Heart right ventricle (tissue), 16 donors: ENCODE measurements around the gene GIPC3. TPM values are rescaled to one million over a fixed set of nuclear protein-coding genes. Genes with fewer than 3 reads are reported as not detected.

Source experiments
- ATAC-seq, 8 donors: fragments of 200-7000 bp; cut with Tn5 transposase; one replicate each; pipeline ENCODE4 v1.9.1; 2020; ENCODE audit warnings: mild to moderate bottlenecking in 8 of 8, moderate library complexity in 8 of 8, moderate number of reproducible peaks in 1 of 8
- DNase-seq, 2 donors: peaks; one replicate each; pipeline ENCODE4 v3.0.0-alpha.2; 2020
- H3K27ac ChIP-seq, 10 donors: fragments of 200-600 bp; sonication (generic) in 2 of 10; one replicate each; pipeline versions ENCODE4 v1.5.0 to v1.8.0; 2020 to 2022; ENCODE audit warnings: mild to moderate bottlenecking in 3 of 10
- H3K27me3 ChIP-seq, 7 donors: fragments of 200-600 bp; one replicate each; pipeline ENCODE4 v1.8.0; 2021 to 2022; ENCODE audit warnings: mild to moderate bottlenecking in 2 of 7
- H3K36me3 ChIP-seq, 9 donors: fragments of 200-600 bp; sonication (generic) in 1 of 9; one replicate each; pipeline versions ENCODE4 v1.5.0 to v1.8.0; 2020 to 2022; ENCODE audit warnings: mild to moderate bottlenecking in 2 of 9
- H3K4me1 ChIP-seq, 9 donors: fragments of 200-600 bp; sonication (generic) in 1 of 9; one replicate each; pipeline versions ENCODE4 v1.5.0 to v1.8.0; 2020 to 2022; ENCODE audit warnings: mild to moderate bottlenecking in 4 of 9
- H3K4me3 ChIP-seq, 10 donors: fragments of 200-600 bp; sonication (generic) in 2 of 10; one replicate each; pipeline versions ENCODE4 v1.5.0 to v1.8.0; 2020 to 2022; ENCODE audit warnings: mild to moderate bottlenecking in 7 of 10, moderate library complexity in 2 of 10
- H3K9me3 ChIP-seq, 11 donors: fragments of 200-600 bp in 10 of 11; sonication (generic) in 2 of 11; one replicate each; pipeline versions ENCODE4 v1.5.0 to v1.8.0; 2013 to 2022; ENCODE audit warnings: mild to moderate bottlenecking in 2 of 11, control low read depth in 1 of 11, moderate library complexity in 1 of 11
- CTCF ChIP-seq, 9 donors: fragments of 200-600 bp; sonication (generic) in 2 of 9; IDR thresholded peaks; one replicate each; pipeline versions ENCODE4 v1.5.0 to v1.8.0; 2021 to 2022; ENCODE audit warnings: antibody characterized with exemption in 9 of 9, mild to moderate bottlenecking in 5 of 9, moderate library complexity in 1 of 9
- WGBS, 2 donors: extraction: QIAGEN DNeasy Blood & Tissue Kit; methylation state at CpG; one replicate each; pipeline ENCODE4 v1.1.7; 2013; ENCODE audit warnings: inconsistent platforms in 1 of 2; 5-methylcytosine and 5-hydroxymethylcytosine counted together
- intact Hi-C, 10 donors: fragments of 100-400 bp; cut with DNase I; formaldehyde crosslinking; loops; one replicate each; pipeline versions ENCODE4 v1.11.1 to v1.14.2; 2022
- long read RNA-seq, 3 donors: library from polyadenylated mRNA; unstranded; transcript quantifications; one replicate each; pipeline ENCODE4 v2.0.0, GENCODE V29; 2020 to 2021
- polyA plus RNA-seq, 2 donors: library from polyadenylated mRNA; stranded (reverse); fragments of 200-250 nt; gene quantifications; one replicate each; pipeline ENCODE4 v1.2.3, GENCODE V29; 2013
- total RNA-seq, 10 donors: library from RNA; stranded (reverse); fragmentation: NEBNext Ultra II Directional in 3 of 10; extraction: Animal tissue kit (Norgen Biotek cat#: 25700) in 3 of 10; gene quantifications; one replicate each; pipeline versions ENCODE4 v1.2.1 to v1.2.4, GENCODE V29; 2021 to 2023
- donor health status: Arrhythmogenic right ventricular cardiomyopathy.
- donor health status: ischemic (EF 13 %, LVEDD 7.1; RV severe dilation, severe dysfunction).
- donor health status: healthy with polysubstance abuse.
- donor health status: DM: no; HTN: yes; CAD: no.
- donor health status: DM: no; HTN: no; CAD: no.
- donor health status: ischemic (EF 25% LVEDD 6.9; RV normal size, moderate dysfunction).
- donor health status: ischemic (EF 25% LVEDD 5.7; RV mildly dilated, moderate dysfunction).
- donor health status: healthy.
- donor health status: DM: yes; HTN: yes; CAD: no.
- donor health status: Ischemic cardiomyopathy.
- donor health status: ischemic (EF 35%, LVEDD 5.7; RV mildly dilated, moderate dysfunction).
- donor health status: nonischemic (EF 11% LVEDD 7.7; RV severe dilation, severe dysfunction).
- donor health status: DM: yes; HTN: yes; CAD: no.
- donor health status: PGD.
- donor health status: ischemic (EF 29% LVEDD 5.4; RV normal size, mild dysfunction).
- donor health status: nonischemic (EF 23%, LVEDD 6.1; RV moderate dilation, normal function).

The GIPC3 gene
- total RNA-seq (1 to 10 TPM; 1.3 to 2.8 (median 2.1) TPM), polyA plus RNA-seq (1 to 10 TPM in 1 of 2 donors, under 1 TPM in 1; 0.90 to 2.4 TPM)
- long read RNA-seq, donor 1: 0 reads
- long read RNA-seq, donor 2, partial matches to known transcripts: 0 of 1 reads
- long read RNA-seq, donor 2, other reads (novel, unspliced or antisense): 1 of 1 reads
- long read RNA-seq, donor 3: 0 reads

DNA sequence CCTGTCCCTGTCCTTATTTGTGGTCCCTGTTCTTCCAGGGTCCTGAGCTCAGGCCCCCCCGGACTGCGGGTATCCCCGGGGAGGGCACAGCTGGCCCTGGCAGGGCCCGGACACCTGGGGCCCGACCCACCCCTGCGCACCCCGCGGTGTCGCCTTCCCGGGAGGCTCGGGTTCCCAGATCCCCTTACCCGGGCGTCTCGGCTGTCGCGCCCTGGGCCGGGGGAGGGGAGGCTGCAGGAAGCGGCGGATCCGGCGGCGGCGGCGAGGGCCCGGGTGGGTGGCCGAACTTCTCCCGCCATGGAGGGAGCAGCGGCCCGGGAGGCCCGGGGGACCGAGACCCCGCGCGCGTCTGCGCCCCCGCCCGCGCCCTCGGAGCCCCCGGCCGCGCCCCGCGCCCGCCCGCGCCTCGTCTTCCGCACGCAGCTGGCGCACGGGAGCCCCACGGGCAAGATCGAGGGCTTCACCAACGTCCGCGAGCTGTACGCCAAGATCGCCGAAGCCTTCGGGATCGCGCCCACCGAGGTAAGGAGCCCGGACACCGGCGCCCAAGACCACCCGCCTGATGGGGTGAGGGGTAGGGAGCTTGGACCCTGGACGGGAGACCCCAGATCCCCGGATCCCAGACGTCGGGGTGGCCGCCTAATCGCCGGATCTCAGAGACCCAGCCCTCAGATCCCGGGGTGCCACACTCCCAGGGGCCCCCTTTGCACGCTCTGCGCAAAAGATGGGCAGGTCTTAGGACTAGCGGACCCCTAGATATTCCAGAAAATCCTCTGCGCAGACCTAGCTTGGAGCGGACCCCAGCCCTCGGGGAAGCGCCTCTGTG, at the start of gene GIPC3:
GIPC3 (plus strand) TSS at position 178 of the 826 bp plus-strand sequence; CDS start at position 298, 120 bp downstream.
- peaks cover 0 to 5% (median 0%) of the 10 kb centered on the region in 9 donors for H3K36me3 ChIP-seq
- H3K9me3 ChIP-seq: no peaks in the 10 kb centered on the region
- peaks cover 11 to 33% (median 21%) of the 10 kb centered on the region in 7 donors for H3K27me3 ChIP-seq
- peak in 2 of 8 donors; percentile 11 to 20 for ATAC-seq
- intact Hi-C loops: loop anchor here in 6 of 10 donors (1.0 to 2.0 kb wide), 2 partner anchors 33 kb away; no protein-coding TSS in a partner anchor
- no peak for TF ChIP-seq CTCF (IDR thresholded peaks at IDR 0.05)
- H3K4me3 ChIP-seq: peak within 1 kb of the TSS; percentile 12 to 62 (median 54)
- H3K4me1 ChIP-seq: peaks cover 0 to 20% (median 11%) of the 10 kb centered on the region in 9 donors
- 4 to 5% methylated on average over 73 to 81 of the region's 84 CpGs for WGBS, 2 donors
- peak within 1 kb of the TSS in 8 of 10 donors; percentile 11 to 75 (median 26) for H3K27ac ChIP-seq
- DNase-seq: no peak

DNA sequence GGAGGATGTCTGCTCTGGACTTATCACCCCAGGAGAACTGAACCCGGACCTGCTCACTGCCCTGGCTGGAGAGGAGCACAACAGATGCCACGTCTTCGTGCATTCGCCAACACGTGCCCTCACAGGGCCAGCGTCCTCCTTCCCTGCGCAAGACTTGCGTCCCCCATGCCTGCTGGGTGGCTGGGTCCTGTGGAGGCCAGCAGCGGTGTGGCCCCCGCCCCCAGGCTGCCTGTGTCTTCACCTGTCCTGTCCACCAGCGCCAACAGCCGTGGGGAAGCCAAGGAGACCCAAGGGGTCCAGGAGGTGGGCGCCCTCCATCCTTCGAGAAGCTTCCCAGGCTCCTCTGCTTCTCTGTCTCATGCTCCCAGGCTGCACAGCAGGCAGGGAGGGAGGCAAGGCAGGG, 49.7 kb upstream of the GIPC3 start:
- Histone ChIP-seq H3K4me1 (peaks cover 0 to 13% (median 0%) of the 10 kb centered on the region in 9 donors), H3K9me3 (peaks cover 0 to 4% (median 0%) of the 10 kb centered on the region in 11 donors), H3K27me3 (no peaks in the 10 kb centered on the region), H3K4me3 (no peak overlapping the region), H3K36me3 (peaks cover 0 to 79% (median 44%) of the 10 kb centered on the region in 9 donors), H3K27ac (no peak overlapping the region)
- 93 to 96% methylated on average over 14 of the region's 14 CpGs for WGBS, 2 donors
- DNase-seq: no peak
- no peak for ATAC-seq
- intact Hi-C loops: no loop called here
- no peak for TF ChIP-seq CTCF (IDR thresholded peaks at IDR 0.05)

- 82 to 87% methylated on average over 10 of the region's 10 CpGs for WGBS, 2 donors
- TF ChIP-seq CTCF (IDR thresholded peaks at IDR 0.05): no peak
- no peaks in the 10 kb centered on the region for H3K27me3 ChIP-seq
- H3K36me3 ChIP-seq: peaks cover 0 to 75% (median 44%) of the 10 kb centered on the region in 9 donors
- peaks cover 0 to 13% (median 0%) of the 10 kb centered on the region in 9 donors for H3K4me1 ChIP-seq
- intact Hi-C loops: no loop called here
- DNase-seq (no peak), ATAC-seq (peak in 1 of 8 donors; percentile 3)
- peaks cover 0 to 4% (median 0%) of the 10 kb centered on the region in 11 donors for H3K9me3 ChIP-seq
- H3K4me3 ChIP-seq: no peak overlapping the region
- no peak overlapping the region for H3K27ac ChIP-seq
Observed at GRCh38 chr19:3535981-3536380, 49.3 kb upstream of the GIPC3 start.

- Histone ChIP-seq H3K27ac (peak overlapping the region in 5 of 10 donors; percentile 9 to 30 (median 21)), H3K4me1 (peaks cover 0 to 13% (median 0%) of the 10 kb centered on the region in 9 donors), H3K9me3 (peaks cover 0 to 4% (median 0%) of the 10 kb centered on the region in 11 donors), H3K27me3 (no peaks in the 10 kb centered on the region), H3K4me3 (no peak overlapping the region), H3K36me3 (peaks cover 0 to 69% (median 39%) of the 10 kb centered on the region in 9 donors)
- WGBS, 2 donors: 72 to 78% methylated on average over 26 to 27 of the region's 27 CpGs
- peak; percentile 11 to 57 (median 36) for ATAC-seq
- intact Hi-C loops: no loop called here
- no peak for TF ChIP-seq CTCF (IDR thresholded peaks at IDR 0.05)
- peak in 1 of 2 donors; percentile 50 for DNase-seq
Observed at GRCh38 chr19:3536429-3537100, 48.7 kb upstream of the GIPC3 start.
